TTC549 (cell line): Measurements from ENCODE around the gene GTSE1.

Experiments
- FAIRE-seq: peaks from 2 replicates; lab custom pipeline; 2012; peaks lifted over from hg19 to GRCh38; lab: Jason Lieb, UNC

The GTSE1 gene

GRCh38 chr22:46380069-46380468 lies 83.4 kb downstream of the GTSE1 start:
- no peak for FAIRE-seq
